Heart left ventricle (tissue), 13 donors: ENCODE measurements around the gene PEX6.

Source experiments
- POLR2A ChIP-seq, 2 donors: fragments of 450-650 bp; IDR thresholded peaks; one replicate each; pipeline ENCODE4 v1.6.1; 2017; ENCODE audit warnings: antibody characterized with exemption in 2 of 2, mild to moderate bottlenecking in 2 of 2, moderate library complexity in 2 of 2
- TF ChIP-seq, protein P1 (sequence below), 12 donors: fragments of 200-600 bp; sonication (generic) in 4 of 12; IDR thresholded peaks; one replicate each; pipeline versions ENCODE4 v1.5.0 to v1.8.0; 2018 to 2022; ENCODE audit warnings: antibody characterized with exemption in 12 of 12, mild to moderate bottlenecking in 5 of 12
- donor health status: ischemic (EF 13 %, LVEDD 7.1; RV severe dilation, severe dysfunction).
- donor health status: DM: no; HTN: yes; CAD: no.
- donor health status: DM: no; HTN: no; CAD: no.
- donor health status: ischemic (EF 25% LVEDD 6.9; RV normal size, moderate dysfunction).
- donor health status: ischemic (EF 25% LVEDD 5.7; RV mildly dilated, moderate dysfunction).
- donor health status: ischemic (EF 35%, LVEDD 5.7; RV mildly dilated, moderate dysfunction).
- donor health status: nonischemic (EF 11% LVEDD 7.7; RV severe dilation, severe dysfunction).
- donor health status: DM: yes; HTN: yes; CAD: no.
- donor health status: PGD.
- donor health status: ischemic (EF 29% LVEDD 5.4; RV normal size, mild dysfunction).
- donor health status: nonischemic (EF 23%, LVEDD 6.1; RV moderate dilation, normal function).

DNA sequence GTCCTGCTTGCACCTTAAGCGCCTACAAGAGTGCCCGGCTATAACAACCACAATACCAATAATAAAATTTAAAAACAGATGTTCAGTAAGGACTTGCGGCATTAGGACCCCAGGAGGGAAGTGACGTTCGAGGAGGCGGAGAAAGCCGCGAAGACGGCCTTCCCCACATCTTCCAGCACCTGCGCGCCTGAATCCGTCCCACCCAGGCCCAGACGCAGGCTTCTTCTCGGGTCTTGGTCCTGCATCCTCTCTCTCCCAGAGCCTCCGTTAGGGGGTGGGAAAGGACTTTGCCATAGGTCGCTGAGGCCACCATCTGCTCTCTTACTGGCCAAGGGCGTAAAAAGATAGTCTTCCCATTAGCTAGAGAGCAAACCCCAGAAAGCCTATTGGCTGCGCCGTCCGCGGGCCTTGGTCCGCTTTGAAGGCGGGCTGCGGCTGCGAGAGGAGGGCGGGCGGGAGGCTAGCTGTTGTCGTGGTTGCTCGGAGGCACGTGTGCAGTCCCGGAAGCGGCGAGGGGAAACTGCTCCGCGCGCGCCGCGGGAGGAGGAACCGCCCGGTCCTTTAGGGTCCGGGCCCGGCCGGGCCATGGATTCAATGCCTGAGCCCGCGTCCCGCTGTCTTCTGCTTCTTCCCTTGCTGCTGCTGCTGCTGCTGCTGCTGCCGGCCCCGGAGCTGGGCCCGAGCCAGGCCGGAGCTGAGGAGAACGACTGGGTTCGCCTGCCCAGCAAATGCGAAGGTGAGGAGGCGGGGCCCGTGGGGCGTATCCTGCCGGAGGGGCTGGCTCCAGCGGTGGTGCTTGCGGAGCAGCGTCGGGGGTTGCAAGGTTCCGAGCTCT, 49.8 kb downstream of the PEX6 start, which contains the start of gene CNPY3:
- TF ChIP-seq, protein P1, sequence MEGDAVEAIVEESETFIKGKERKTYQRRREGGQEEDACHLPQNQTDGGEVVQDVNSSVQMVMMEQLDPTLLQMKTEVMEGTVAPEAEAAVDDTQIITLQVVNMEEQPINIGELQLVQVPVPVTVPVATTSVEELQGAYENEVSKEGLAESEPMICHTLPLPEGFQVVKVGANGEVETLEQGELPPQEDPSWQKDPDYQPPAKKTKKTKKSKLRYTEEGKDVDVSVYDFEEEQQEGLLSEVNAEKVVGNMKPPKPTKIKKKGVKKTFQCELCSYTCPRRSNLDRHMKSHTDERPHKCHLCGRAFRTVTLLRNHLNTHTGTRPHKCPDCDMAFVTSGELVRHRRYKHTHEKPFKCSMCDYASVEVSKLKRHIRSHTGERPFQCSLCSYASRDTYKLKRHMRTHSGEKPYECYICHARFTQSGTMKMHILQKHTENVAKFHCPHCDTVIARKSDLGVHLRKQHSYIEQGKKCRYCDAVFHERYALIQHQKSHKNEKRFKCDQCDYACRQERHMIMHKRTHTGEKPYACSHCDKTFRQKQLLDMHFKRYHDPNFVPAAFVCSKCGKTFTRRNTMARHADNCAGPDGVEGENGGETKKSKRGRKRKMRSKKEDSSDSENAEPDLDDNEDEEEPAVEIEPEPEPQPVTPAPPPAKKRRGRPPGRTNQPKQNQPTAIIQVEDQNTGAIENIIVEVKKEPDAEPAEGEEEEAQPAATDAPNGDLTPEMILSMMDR (IDR thresholded peaks at IDR 0.05): peak in 2 of 12 donors; percentile 13 to 23
- TF ChIP-seq POLR2A (IDR thresholded peaks at IDR 0.05): peak in 1 of 2 donors; percentile 64
